Trophoblast cell (in vitro differentiated cells and primary cell): ENCODE data around the gene TACSTD2. TPM values are rescaled to one million over a fixed set of nuclear protein-coding genes. Genes with fewer than 3 reads are reported as not detected.
"Not testable (repeated sequence)": the region's sequence is repeated elsewhere in the genome, so short reads cannot be mapped to it uniquely, and the experiment has no call there.

Experiments used
- DNase-seq, 2 donors: peaks; one replicate each; pipeline ENCODE4 v3.0.0-alpha.2; 2016
- H2AFZ ChIP-seq: 2 replicates; pipeline ENCODE4 v1.6.1; 2013; ENCODE audit warnings: low read length, moderate library complexity, mild to moderate bottlenecking; ENCODE audit not compliant: insufficient read depth, poor library complexity
- H2AK5ac ChIP-seq: 2 replicates; pipeline ENCODE4 v1.6.1; 2013; ENCODE audit warnings: mild to moderate bottlenecking, low read length
- H2BK120ac ChIP-seq: 2 replicates; pipeline ENCODE4 v1.6.1; 2013; ENCODE audit warnings: low read length, mild to moderate bottlenecking, moderate library complexity; ENCODE audit not compliant: insufficient read depth, poor library complexity
- H2BK12ac ChIP-seq: 2 replicates; pipeline ENCODE4 v1.6.1; 2013; ENCODE audit warnings: mild to moderate bottlenecking, low read length, moderate library complexity
- H2BK5ac ChIP-seq: 2 replicates; pipeline ENCODE4 v1.6.1; 2013; ENCODE audit warnings: low read length, low read depth, moderate library complexity, mild to moderate bottlenecking; ENCODE audit not compliant: poor library complexity
- H3K14ac ChIP-seq: 2 replicates; pipeline ENCODE4 v1.6.1; 2013; ENCODE audit warnings: mild to moderate bottlenecking, low read length
- H3K18ac ChIP-seq: 2 replicates; pipeline ENCODE4 v1.6.1; 2013; ENCODE audit warnings: mild to moderate bottlenecking, low read length
- H3K23ac ChIP-seq: 2 replicates; pipeline ENCODE4 v1.6.1; 2013; ENCODE audit warnings: low read length
- H3K27ac ChIP-seq: 2 replicates; pipeline ENCODE4 v1.5.1; 2013; ENCODE audit warnings: low read depth, mild to moderate bottlenecking, inconsistent platforms, low read length, moderate library complexity
- H3K27me3 ChIP-seq: 2 replicates; pipeline ENCODE4 v1.6.1; 2013; ENCODE audit warnings: inconsistent platforms, mild to moderate bottlenecking, low read length, moderate library complexity; ENCODE audit not compliant: insufficient read depth
- H3K36me3 ChIP-seq, 2 experiments: 1 replicate in 1 of 2; 2 replicates in 1 of 2; pipeline ENCODE4 v1.6.1; 2013; ENCODE audit warnings: low read length in 2 of 2, mild to moderate bottlenecking in 2 of 2, moderate library complexity in 1 of 2; ENCODE audit not compliant: insufficient read depth in 2 of 2, control insufficient read depth in 1 of 2
- H3K4ac ChIP-seq: 2 replicates; pipeline ENCODE4 v1.6.1; 2013; ENCODE audit warnings: low read depth, mild to moderate bottlenecking, low read length, moderate library complexity
- H3K4me1 ChIP-seq, 2 experiments: 1 replicate in 1 of 2; 2 replicates in 1 of 2; pipeline ENCODE4 v1.6.1; 2013; ENCODE audit warnings: low read length in 2 of 2, mild to moderate bottlenecking in 2 of 2, moderate library complexity in 1 of 2; ENCODE audit not compliant: insufficient read depth in 2 of 2, control insufficient read depth in 1 of 2
- H3K4me2 ChIP-seq: 2 replicates; pipeline ENCODE4 v1.6.1; 2013; ENCODE audit warnings: inconsistent platforms, mild to moderate bottlenecking, low read length, moderate library complexity
- H3K4me3 ChIP-seq: 2 replicates; pipeline ENCODE4 v1.5.1; 2013; ENCODE audit warnings: mild to moderate bottlenecking, low read depth, low read length, inconsistent platforms
- H3K79me1 ChIP-seq: one replicate; pipeline ENCODE4 v1.6.1; 2013; ENCODE audit warnings: low read length
- H3K79me2 ChIP-seq: 2 replicates; pipeline ENCODE4 v1.6.1; 2013; ENCODE audit warnings: low read length, mild to moderate bottlenecking; ENCODE audit not compliant: control insufficient read depth, insufficient read depth, poor library complexity
- H3K9ac ChIP-seq: 2 replicates; pipeline ENCODE4 v1.6.1; 2013; ENCODE audit warnings: mild to moderate bottlenecking, low read length
- H3K9me3 ChIP-seq: 2 replicates; pipeline ENCODE4 v1.6.1; 2013; ENCODE audit warnings: low read depth, mild to moderate bottlenecking, control low read depth, inconsistent platforms, low read length; ENCODE audit not compliant: insufficient read depth
- H4K12ac ChIP-seq: 2 replicates; pipeline ENCODE4 v1.6.1; 2013; ENCODE audit warnings: low read depth, mild to moderate bottlenecking, low read length, moderate library complexity
- H4K8ac ChIP-seq: 2 replicates; pipeline ENCODE4 v1.6.1; 2013; ENCODE audit warnings: low read depth, mild to moderate bottlenecking, low read length, moderate library complexity
- H4K91ac ChIP-seq: one replicate; pipeline ENCODE4 v1.6.1; 2013; ENCODE audit warnings: low read depth, mild to moderate bottlenecking, low read length, moderate library complexity
- WGBS: extraction: QIAGEN DNeasy Blood & Tissue Kit; methylation state at CpG from one replicate; pipeline ENCODE4 v1.1.7; 2013; ENCODE audit warnings: missing lambda C conversion rate; ENCODE audit not compliant: insufficient read length, insufficient coverage; ENCODE audit errors: extremely low coverage; 5-methylcytosine and 5-hydroxymethylcytosine counted together
- polyA plus RNA-seq: library from polyadenylated mRNA; stranded (reverse); fragments of 200-250 nt; gene quantifications from 2 replicates; pipeline ENCODE4 v1.2.3, GENCODE V29; 2013

Gene TACSTD2
- polyA plus RNA-seq: 41.6 and 45.5 TPM in 2 replicates

DNA sequence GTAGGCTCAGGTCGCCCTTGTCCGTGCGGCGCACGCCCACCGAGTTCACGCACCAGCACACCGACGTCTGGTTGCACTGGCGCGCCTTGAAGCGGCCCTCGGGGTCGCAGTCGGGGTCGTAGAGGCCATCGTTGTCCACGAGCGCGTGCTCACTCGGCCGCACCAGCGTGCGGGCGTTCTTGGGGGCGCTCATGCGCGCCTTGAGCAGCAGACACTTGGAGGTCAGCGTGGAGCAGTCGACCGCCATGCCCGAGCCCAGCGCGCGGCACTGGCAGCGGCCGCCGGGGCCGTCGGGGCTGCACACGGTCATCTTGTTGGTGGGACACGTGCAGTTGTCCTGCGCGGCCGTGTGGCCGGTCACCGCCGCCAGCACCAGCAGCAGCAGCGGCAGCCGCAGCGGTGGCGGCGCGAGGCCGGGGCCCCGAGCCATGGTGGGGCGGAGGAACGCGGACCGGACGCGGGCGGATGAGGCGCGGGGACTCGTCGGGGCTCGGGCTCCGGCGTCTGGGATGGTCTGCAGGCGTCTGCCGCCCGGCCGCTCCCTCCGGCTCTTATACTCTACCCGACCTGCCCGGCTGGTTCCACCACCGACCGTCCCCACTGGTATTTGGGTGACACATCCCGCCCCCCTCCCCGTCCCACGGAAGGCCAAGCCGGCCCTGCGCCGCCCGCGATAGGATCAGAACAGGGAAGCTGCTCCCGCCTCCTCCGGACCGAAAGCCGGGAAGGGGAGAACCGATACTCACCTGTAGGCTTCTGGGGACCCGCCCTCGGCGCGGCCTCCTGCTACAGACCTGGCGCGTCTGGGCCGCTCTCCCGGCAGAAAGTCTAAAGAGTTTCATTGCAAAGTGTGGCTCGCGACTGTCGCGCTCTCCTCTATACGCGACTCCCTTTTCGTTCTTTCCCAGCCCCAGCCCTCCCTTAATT is at the start of gene TACSTD2:
TACSTD2 (minus strand) TSS at position 526 of the 927 bp plus-strand sequence; CDS start at position 430, 96 bp downstream.
- Histone ChIP-seq H3K79me1 (peaks cover 9% of the 10 kb centered on the region), H2AK5ac (no peak within 1 kb of the TSS), H2AFZ (peak within 1 kb of the TSS; percentile 68), H3K9ac (no peak within 1 kb of the TSS), H3K27me3 (no peaks in the 10 kb centered on the region), H2BK5ac (peak within 1 kb of the TSS; percentile 11), H3K4me3 (peak within 1 kb of the TSS; percentile 68), H2BK120ac (peak within 1 kb of the TSS; percentile 57), H2BK12ac (peak within 1 kb of the TSS; percentile 28), H3K4me1 (peaks cover 9 to 10% of the 10 kb centered on the region in 2 experiments), H3K4ac (peak within 1 kb of the TSS; percentile 20), H3K14ac (peak within 1 kb of the TSS; percentile 78), H3K23ac (no peak within 1 kb of the TSS), H3K27ac (peak within 1 kb of the TSS; percentile 42), H3K9me3 (peaks cover 5% of the 10 kb centered on the region), H4K8ac (peak within 1 kb of the TSS; percentile 75), H3K4me2 (peak within 1 kb of the TSS; percentile 68), H3K79me2 (peaks cover 3% of the 10 kb centered on the region), H3K36me3 (no peaks in the 10 kb centered on the region), H3K18ac (peak within 1 kb of the TSS; percentile 86), H4K12ac (peak within 1 kb of the TSS; percentile 60), H4K91ac (peak within 1 kb of the TSS; percentile 75)
- no CpG with 5 or more reads among the region's 107 CpGs for WGBS
- DNase-seq: peak; percentile 53 to 58

GRCh38 chr1:58626293-58626692 is 49.2 kb upstream of the TACSTD2 start:
- no peak overlapping the region for H3K23ac ChIP-seq
- H3K14ac ChIP-seq: no peak overlapping the region
- no peak overlapping the region for H2BK12ac ChIP-seq
- no peak overlapping the region for H3K9ac ChIP-seq
- H4K12ac ChIP-seq: no peak overlapping the region
- H4K8ac ChIP-seq: no peak overlapping the region
- H3K4me2 ChIP-seq: no peak overlapping the region
- H3K4me1 ChIP-seq: peaks cover 5% of the 10 kb centered on the region in 2 experiments
- no peak overlapping the region for H4K91ac ChIP-seq
- no peak overlapping the region for H3K27ac ChIP-seq
- no peak overlapping the region for H2AFZ ChIP-seq
- H3K9me3 ChIP-seq: no peaks in the 10 kb centered on the region
- H3K18ac ChIP-seq: no peak overlapping the region
- no peaks in the 10 kb centered on the region for H3K79me2 ChIP-seq
- H3K36me3 ChIP-seq: no peaks in the 10 kb centered on the region
- H3K4ac ChIP-seq: no peak overlapping the region
- no peak for DNase-seq
- H2BK5ac ChIP-seq: no peak overlapping the region
- no peak overlapping the region for H2BK120ac ChIP-seq
- no peaks in the 10 kb centered on the region for H3K27me3 ChIP-seq
- no peaks in the 10 kb centered on the region for H3K79me1 ChIP-seq
- no peak overlapping the region for H3K4me3 ChIP-seq
- no peak overlapping the region for H2AK5ac ChIP-seq

DNA sequence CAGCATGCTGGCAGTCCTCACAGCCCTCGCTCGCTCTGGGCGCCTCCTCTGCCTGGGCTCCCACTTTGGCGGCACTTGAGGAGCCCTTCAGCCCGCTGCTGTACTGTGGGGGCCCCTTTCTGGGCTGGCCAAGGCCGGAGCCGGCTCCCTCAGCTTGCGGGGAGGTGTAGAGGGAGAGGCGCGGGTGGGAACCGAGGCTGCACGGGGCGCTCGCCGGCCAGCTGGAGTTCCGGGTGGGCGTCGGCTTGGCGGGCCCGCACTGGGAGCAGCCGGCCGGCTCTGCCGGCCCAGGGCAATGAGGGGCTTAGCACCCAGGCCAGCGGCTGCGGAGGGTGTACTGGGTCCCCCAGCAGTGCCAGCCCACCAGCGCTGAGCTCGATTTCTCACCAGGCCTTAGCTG is 46.2 kb upstream of the TACSTD2 start:
- not testable (repeated sequence) for H3K4me3 ChIP-seq, H3K36me3 ChIP-seq, H2BK5ac ChIP-seq, H2BK120ac ChIP-seq, H3K23ac ChIP-seq, H3K27ac ChIP-seq, DNase-seq, H3K4ac ChIP-seq, H4K12ac ChIP-seq, H3K9ac ChIP-seq, H2AK5ac ChIP-seq, H3K14ac ChIP-seq, H4K91ac ChIP-seq, H3K79me2 ChIP-seq, H3K18ac ChIP-seq, H2AFZ ChIP-seq, H3K79me1 ChIP-seq, H4K8ac ChIP-seq, H2BK12ac ChIP-seq, H3K4me2 ChIP-seq, H3K9me3 ChIP-seq, H3K27me3 ChIP-seq
- H3K4me1 ChIP-seq: peaks cover 12 to 21% of the 10 kb centered on the region in 2 experiments
- WGBS: no CpG with 5 or more reads among the region's 27 CpGs

GRCh38 chr1:58622571-58622970 is 45.5 kb upstream of the TACSTD2 start:
- no peak overlapping the region for H2BK5ac ChIP-seq
- no peak overlapping the region for H4K91ac ChIP-seq
- H3K4ac ChIP-seq: no peak overlapping the region
- H3K4me2 ChIP-seq: no peak overlapping the region
- no peaks in the 10 kb centered on the region for H3K9me3 ChIP-seq
- no peak overlapping the region for H2AK5ac ChIP-seq
- no peak overlapping the region for H3K9ac ChIP-seq
- H3K79me2 ChIP-seq: no peaks in the 10 kb centered on the region
- no peak overlapping the region for H2AFZ ChIP-seq
- no CpG with 5 or more reads among the region's 6 CpGs for WGBS
- no peak overlapping the region for H3K27ac ChIP-seq
- H3K23ac ChIP-seq: no peak overlapping the region
- DNase-seq: no peak
- H4K12ac ChIP-seq: no peak overlapping the region
- no peak overlapping the region for H4K8ac ChIP-seq
- peaks cover 4% of the 10 kb centered on the region for H3K79me1 ChIP-seq
- H3K27me3 ChIP-seq: no peaks in the 10 kb centered on the region
- H3K18ac ChIP-seq: no peak overlapping the region
- no peak overlapping the region for H2BK12ac ChIP-seq
- H3K14ac ChIP-seq: no peak overlapping the region
- H3K4me3 ChIP-seq: no peak overlapping the region
- peaks cover 13 to 23% of the 10 kb centered on the region in 2 experiments for H3K4me1 ChIP-seq
- H2BK120ac ChIP-seq: no peak overlapping the region
- no peaks in the 10 kb centered on the region for H3K36me3 ChIP-seq
